Measurements from ENCODE around the gene MTPN.

DNA sequence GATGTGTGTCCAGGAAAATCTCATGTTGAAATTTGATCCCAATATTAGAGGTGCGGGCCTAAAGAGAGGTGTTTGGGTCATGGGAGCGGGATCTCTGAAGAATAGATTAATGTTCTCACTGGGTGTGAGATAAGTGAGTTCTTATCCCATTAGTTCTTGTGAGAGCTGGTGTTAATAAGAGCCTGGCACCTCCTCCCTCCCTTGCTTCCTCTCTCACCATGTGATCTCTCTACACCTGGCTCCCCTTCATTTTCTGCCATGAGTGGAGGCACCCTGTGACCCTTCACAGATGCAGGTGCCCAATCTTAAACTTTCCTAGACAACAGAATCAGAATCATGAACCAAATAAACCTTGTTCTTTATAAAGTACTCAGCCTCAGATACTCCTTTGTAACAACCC, 19.5 kb downstream of the MTPN start:
- TF ChIP-seq, protein P1, sequence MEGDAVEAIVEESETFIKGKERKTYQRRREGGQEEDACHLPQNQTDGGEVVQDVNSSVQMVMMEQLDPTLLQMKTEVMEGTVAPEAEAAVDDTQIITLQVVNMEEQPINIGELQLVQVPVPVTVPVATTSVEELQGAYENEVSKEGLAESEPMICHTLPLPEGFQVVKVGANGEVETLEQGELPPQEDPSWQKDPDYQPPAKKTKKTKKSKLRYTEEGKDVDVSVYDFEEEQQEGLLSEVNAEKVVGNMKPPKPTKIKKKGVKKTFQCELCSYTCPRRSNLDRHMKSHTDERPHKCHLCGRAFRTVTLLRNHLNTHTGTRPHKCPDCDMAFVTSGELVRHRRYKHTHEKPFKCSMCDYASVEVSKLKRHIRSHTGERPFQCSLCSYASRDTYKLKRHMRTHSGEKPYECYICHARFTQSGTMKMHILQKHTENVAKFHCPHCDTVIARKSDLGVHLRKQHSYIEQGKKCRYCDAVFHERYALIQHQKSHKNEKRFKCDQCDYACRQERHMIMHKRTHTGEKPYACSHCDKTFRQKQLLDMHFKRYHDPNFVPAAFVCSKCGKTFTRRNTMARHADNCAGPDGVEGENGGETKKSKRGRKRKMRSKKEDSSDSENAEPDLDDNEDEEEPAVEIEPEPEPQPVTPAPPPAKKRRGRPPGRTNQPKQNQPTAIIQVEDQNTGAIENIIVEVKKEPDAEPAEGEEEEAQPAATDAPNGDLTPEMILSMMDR (IDR thresholded peaks at IDR 0.05): no peak
- TF ChIP-seq POLR2A (IDR thresholded peaks at IDR 0.05): no peak
